GM23338 (cell line): ENCODE data around the gene FAM13C.

Experiments used
- CTCF ChIP-seq, 2 experiments: fragments of 200-600 bp in 1 of 2; sonication (generic) in 1 of 2; conservative IDR thresholded peaks; 2 replicates each; pipeline versions ENCODE4 v1.5.1 to v1.6.1; 2016 to 2017; ENCODE audit warnings: antibody characterized with exemption in 2 of 2, low read depth in 2 of 2, mild to moderate bottlenecking in 2 of 2, moderate library complexity in 1 of 2
- EZH2 ChIP-seq: fragments of 200-600 bp; sonication (generic); IDR thresholded peaks from one replicate; pipeline ENCODE4 v1.8.0; 2017; ENCODE audit warnings: antibody characterized with exemption, mild to moderate bottlenecking, low read depth; ENCODE audit not compliant: unreplicated experiment
- POLR2AphosphoS5 ChIP-seq: IDR thresholded peaks from 2 replicates; pipeline ENCODE4 v1.6.1; 2016; ENCODE audit warnings: antibody characterized with exemption, low read depth

- no peak for TF ChIP-seq CTCF (conservative IDR thresholded peaks at IDR 0.05; ENCODE audit: low read depth in 2 of 2)
- TF ChIP-seq POLR2AphosphoS5, result no peak
- TF ChIP-seq EZH2, result no peak
Measured at GRCh38 chr10:59279476-59279875, 82.9 kb downstream of the FAM13C start.
